Measurements from ENCODE around the gene ZNF778. TPM values are rescaled to one million over a fixed set of nuclear protein-coding genes. Genes with fewer than 3 reads are reported as not detected.
A peak's percentile ranks its signal among the peaks of the same experiment; 100 is the strongest.

The ZNF778 gene
- total and polyA plus RNA-seq, 2 of the 13 experiments (the other 11 are each of a cell fraction or from before 2014, with no cell fraction given) = 3.8 to 7.2 TPM

GRCh38 chr16:89200850-89201411, 16.6 kb upstream of the ZNF778 start (continued):
- TF ChIP-seq, protein P1, sequence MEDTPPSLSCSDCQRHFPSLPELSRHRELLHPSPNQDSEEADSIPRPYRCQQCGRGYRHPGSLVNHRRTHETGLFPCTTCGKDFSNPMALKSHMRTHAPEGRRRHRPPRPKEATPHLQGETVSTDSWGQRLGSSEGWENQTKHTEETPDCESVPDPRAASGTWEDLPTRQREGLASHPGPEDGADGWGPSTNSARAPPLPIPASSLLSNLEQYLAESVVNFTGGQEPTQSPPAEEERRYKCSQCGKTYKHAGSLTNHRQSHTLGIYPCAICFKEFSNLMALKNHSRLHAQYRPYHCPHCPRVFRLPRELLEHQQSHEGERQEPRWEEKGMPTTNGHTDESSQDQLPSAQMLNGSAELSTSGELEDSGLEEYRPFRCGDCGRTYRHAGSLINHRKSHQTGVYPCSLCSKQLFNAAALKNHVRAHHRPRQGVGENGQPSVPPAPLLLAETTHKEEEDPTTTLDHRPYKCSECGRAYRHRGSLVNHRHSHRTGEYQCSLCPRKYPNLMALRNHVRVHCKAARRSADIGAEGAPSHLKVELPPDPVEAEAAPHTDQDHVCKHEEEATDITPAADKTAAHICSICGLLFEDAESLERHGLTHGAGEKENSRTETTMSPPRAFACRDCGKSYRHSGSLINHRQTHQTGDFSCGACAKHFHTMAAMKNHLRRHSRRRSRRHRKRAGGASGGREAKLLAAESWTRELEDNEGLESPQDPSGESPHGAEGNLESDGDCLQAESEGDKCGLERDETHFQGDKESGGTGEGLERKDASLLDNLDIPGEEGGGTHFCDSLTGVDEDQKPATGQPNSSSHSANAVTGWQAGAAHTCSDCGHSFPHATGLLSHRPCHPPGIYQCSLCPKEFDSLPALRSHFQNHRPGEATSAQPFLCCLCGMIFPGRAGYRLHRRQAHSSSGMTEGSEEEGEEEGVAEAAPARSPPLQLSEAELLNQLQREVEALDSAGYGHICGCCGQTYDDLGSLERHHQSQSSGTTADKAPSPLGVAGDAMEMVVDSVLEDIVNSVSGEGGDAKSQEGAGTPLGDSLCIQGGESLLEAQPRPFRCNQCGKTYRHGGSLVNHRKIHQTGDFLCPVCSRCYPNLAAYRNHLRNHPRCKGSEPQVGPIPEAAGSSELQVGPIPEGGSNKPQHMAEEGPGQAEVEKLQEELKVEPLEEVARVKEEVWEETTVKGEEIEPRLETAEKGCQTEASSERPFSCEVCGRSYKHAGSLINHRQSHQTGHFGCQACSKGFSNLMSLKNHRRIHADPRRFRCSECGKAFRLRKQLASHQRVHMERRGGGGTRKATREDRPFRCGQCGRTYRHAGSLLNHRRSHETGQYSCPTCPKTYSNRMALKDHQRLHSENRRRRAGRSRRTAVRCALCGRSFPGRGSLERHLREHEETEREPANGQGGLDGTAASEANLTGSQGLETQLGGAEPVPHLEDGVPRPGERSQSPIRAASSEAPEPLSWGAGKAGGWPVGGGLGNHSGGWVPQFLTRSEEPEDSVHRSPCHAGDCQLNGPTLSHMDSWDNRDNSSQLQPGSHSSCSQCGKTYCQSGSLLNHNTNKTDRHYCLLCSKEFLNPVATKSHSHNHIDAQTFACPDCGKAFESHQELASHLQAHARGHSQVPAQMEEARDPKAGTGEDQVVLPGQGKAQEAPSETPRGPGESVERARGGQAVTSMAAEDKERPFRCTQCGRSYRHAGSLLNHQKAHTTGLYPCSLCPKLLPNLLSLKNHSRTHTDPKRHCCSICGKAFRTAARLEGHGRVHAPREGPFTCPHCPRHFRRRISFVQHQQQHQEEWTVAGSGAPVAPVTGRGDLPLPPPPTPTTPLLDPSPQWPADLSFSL (CRISPR knock-in tag; IDR thresholded peaks at IDR 0.05) = no peak
- TF ChIP-seq SALL2 (CRISPR knock-in tag; IDR thresholded peaks at IDR 0.05) (peak; percentile 24; the same call in 1 of the 2 replicates), KMT2B (CRISPR knock-in tag; IDR thresholded peaks at IDR 0.05) (no peak), POLR2A (IDR thresholded peaks at IDR 0.05; ENCODE audit: insufficient read depth in 1 of 2, low read depth in 2 of 2, low read length in 2 of 2) (no peak), FOXM1 (CRISPR knock-in tag; IDR thresholded peaks at IDR 0.05) (no peak), KLF15 (CRISPR knock-in tag; IDR thresholded peaks at IDR 0.05; ENCODE audit: borderline replicate concordance) (no peak), ZNF234 (CRISPR knock-in tag; conservative IDR thresholded peaks at IDR 0.05) (no peak), ZSCAN31 (CRISPR knock-in tag; IDR thresholded peaks at IDR 0.05; ENCODE audit: low read depth) (no peak), PRDM15 (CRISPR knock-in tag; IDR thresholded peaks at IDR 0.05) (0 out of 2 replicates have a peak, but pooled peaks have one; percentile 7), SYNCRIP (IDR thresholded peaks at IDR 0.05; ENCODE audit: insufficient read depth, low read depth, low read length) (no peak), ZNF383 (CRISPR knock-in tag; IDR thresholded peaks at IDR 0.05; ENCODE audit: borderline replicate concordance) (no peak), MED1 (CRISPR knock-in tag; IDR thresholded peaks at IDR 0.05) (no peak), HIVEP1 (CRISPR knock-in tag; IDR thresholded peaks at IDR 0.05) (no peak), CBX2 (IDR thresholded peaks at IDR 0.05; ENCODE audit: low read depth, low read length) (no peak), CBX2 (CRISPR knock-in tag; IDR thresholded peaks at IDR 0.05; ENCODE audit: low read depth) (no peak), TOPORS (CRISPR knock-in tag; IDR thresholded peaks at IDR 0.05) (no peak)
- TF ChIP-seq, protein P2, sequence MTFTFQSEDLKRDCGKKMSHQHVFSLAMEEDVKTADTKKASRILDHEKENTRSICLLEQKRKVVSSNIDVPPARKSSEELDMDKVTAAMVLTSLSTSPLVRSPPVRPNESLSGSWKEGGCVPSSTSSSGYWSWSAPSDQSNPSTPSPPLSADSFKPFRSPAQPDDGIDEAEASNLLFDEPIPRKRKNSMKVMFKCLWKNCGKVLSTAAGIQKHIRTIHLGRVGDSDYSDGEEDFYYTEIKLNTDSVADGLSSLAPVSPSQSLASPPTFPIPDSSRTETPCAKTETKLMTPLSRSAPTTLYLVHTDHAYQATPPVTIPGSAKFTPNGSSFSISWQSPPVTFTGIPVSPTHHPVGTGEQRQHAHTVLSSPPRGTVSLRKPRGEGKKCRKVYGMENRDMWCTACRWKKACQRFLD (CRISPR knock-in tag; IDR thresholded peaks at IDR 0.05; ENCODE audit: borderline replicate concordance) = no peak
- TF ChIP-seq, protein P3, sequence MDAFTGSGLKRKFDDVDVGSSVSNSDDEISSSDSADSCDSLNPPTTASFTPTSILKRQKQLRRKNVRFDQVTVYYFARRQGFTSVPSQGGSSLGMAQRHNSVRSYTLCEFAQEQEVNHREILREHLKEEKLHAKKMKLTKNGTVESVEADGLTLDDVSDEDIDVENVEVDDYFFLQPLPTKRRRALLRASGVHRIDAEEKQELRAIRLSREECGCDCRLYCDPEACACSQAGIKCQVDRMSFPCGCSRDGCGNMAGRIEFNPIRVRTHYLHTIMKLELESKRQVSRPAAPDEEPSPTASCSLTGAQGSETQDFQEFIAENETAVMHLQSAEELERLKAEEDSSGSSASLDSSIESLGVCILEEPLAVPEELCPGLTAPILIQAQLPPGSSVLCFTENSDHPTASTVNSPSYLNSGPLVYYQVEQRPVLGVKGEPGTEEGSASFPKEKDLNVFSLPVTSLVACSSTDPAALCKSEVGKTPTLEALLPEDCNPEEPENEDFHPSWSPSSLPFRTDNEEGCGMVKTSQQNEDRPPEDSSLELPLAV (CRISPR knock-in tag; conservative IDR thresholded peaks at IDR 0.05; ENCODE audit: low read depth) = no peak

All from HepG2 (cell line).